Measurements from ENCODE around the gene CPT1B.
"Not testable (repeated sequence)": the region's sequence is repeated elsewhere in the genome, so short reads cannot be mapped to it uniquely, and the experiment has no call there.

The CPT1B gene

DNA sequence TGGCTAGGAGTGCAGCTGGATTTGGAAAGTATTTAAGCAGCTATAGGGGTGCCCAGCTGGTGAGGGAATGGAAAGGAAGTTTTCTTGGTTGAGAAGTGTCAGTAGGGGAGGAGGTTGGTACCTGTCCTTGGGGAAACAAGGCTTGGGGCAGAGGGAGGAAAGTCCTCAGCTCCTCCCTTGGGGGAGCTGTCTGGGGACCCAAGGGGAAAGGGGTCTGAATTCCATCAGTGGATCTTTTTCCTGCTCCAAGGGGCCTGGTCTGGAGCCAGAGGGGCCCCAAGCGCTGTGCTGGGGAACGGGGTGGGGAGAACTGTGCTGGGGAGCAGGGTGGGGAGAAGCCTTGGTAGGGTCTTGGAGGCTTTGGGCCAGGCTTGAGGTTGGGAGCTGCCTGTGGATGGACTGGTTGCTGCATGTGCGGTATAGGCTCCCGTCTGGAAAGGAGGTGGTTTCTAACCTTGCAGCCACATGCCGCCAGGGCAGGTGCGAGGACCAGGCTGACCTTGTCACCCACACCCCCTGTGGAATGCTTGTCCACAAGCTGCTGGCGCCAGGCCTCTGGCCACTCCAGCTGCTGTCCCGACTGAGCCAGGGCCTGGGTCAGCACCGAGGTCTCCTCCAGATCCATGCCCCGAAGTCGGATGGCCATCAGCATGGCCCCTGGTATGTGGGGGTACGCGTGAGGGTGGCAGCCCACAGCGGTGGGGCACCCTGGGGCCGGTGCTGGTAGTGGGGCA, 49.4 kb downstream of the CPT1B start:
- no peak for DNase-seq (ENCODE audit: low read depth, low spot score)

DNA sequence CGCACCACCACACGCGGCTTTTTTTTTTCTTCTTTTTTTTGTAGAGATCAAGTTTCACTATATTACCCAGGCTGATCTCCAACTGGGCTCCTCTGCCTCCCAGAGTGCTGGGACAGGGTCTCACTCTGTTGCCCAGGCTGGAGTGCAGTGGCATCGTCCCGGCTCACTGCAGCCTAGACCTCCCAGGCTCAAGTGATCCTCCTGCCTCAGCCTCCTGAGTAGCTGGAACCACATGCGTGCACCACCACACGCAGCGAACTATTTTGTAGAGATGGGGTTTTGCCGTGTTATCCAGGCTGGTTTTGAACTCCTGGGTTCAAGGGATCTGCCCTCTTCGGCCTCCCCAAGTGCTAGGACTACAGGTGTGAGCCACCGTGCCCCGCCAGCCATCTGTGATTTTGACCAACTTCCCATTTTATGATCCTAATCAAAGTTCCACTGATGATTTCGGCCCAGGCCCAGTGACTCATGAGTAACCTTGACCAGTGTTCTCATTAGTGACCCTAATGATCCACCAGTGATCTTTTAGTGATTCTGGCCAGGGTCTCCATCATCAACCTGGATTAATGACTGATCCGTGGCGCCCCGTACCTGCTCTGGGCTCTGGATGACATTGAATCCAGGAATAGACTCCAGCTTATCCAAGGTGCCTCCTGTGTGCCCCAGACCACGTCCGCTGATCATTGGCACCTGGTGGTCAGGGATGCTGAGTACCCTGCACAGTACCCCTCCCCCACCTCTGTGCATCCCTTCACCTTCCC, 50.1 kb downstream of the CPT1B start:
- DNase-seq (ENCODE audit: low read depth, low spot score): no peak

DNA sequence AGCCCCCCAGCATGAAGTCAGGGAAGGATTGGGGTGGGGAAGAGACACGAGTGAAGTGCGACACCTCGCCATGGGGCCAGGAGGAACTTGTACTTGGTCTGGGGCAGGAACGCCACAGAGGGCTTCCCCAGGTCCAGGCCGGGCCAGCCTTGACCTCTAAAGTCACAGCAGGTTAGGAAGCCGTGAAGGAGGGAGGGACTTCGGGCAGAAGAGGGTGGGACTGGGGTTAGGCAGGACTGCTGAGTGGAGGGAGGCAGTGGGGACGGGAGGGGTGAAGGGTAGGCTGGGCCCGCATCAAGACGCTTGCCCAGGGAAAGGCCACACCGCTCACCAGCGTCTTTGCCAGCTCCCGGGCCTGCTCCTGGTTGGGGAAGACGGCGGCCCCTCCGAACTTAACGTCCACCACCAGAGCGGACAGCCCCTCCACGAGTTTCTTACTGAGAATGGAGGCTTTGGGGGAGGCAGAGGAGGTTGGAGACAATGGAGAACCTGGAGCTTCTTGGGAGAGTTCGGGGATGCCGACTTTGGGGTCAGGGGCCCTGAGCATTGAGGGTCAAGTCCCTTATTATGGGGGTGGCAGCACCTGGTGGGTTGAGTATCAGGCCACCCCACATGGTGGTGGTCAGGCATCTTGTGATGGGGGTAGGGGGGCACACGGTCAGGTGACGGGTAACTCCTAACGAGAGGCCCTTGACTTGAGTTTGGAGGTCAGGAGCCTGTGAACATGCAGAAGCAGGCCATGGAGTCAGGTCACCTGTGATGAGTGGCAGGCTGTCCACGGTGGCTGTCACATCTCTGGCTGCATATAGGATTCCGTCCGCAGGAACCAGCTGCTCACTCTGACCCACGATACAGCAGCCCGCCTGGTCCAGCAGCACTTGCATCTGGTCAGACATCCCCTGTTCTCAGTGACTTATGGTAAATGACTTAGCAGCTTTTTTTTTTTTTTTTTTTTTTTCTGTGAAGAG, 51.1 kb downstream of the CPT1B start:
- DNase-seq (ENCODE audit: low read depth, low spot score): no peak

DNA sequence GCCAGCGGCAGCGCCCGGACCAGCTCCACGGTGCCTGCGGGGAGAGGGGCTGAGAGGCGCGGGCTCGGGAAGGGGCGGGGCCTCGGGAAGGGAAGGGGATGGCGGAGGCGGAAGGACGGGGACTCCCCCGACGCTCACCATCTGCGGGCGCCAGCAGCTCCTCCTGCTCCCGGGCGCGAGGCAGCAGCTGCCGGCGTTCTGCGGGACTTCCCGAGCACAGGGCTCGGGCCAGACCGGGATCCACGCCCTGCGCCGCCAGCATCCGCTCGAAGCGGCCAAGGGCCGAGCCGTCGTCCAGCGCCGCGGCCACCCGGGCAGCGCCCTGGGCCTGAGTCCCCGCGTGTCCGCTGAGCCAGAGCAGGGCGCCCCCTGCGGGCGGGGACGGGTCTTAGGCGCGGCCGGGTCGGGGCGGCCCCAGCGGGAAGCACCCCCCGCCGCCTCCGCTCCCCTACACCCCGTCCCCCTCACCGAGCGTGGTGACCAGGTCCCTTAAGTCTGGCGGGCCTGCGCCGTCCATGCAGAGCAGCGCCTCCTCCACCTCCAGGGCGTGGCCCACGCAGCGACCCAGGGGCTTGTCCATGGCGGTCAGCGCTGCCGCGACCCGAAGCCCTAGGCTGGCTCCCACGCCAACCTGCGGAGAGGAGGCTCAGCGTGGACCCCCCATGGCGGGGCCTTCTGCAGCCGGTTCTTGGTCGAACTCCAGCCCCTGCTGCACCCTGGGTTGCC, 52.0 kb downstream of the CPT1B start:
- DNase-seq (ENCODE audit: low read depth, low spot score): no peak

DNA sequence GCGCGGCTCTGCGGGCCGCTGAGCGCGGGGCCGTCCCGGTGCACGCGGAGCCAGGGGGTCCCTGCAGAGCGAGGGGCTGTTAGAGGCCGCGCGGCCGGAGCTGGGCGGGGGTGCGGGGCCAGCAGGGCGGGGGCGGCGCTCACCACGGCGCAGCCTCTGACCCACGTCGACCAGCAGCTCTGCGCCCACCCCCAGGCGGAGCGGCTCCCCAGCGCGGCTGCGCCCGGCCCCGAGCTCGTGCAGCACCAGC, 52.4 kb downstream of the CPT1B start:
- DNase-seq (ENCODE audit: low read depth, low spot score): no peak

DNA sequence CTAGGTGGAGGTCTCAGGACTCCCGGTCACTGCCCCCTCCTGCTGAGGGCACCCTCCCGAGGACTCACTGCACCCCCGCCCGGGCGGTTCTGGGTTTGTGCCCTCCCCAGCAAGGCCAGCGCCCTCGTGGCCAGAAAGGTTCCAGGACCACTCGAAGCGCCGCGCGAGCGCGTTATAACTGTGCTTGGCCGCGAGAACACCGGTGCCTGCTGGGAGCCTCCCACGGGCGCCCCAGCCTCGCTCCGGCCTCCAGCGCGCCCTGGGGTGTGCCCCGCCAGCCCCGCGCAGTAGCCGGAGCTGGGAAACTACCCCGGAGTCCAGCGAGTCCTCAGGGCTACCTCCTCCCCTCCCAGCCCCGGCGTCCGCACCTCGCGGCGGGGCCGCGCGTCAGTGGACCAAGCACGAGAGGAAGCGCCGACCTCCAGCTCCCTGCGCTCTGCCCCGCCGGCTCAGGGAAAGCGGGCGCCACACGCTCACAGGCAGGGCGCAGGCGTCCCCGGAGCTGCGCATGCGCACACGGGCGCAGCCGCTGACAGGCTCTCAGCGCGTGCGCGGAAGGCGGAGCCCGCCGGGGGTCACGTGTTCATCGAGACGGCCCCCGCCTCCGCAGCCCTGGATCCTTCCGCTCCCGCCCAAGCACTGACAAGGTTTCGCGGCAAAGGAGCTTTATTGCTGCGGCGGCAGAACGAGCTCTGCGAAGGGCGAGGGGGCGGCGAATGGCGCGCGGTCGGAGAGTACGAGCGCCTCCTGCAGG, 52.9 kb downstream of the CPT1B start, which contains the start of gene SCO2:
TSS of gene SCO2 (minus strand) at position 495 of the 754 bp plus-strand sequence. CDS start 1,187 bp downstream, outside the sequence.
- peak; percentile 90 for DNase-seq (ENCODE audit: low read depth, low spot score)

DNA sequence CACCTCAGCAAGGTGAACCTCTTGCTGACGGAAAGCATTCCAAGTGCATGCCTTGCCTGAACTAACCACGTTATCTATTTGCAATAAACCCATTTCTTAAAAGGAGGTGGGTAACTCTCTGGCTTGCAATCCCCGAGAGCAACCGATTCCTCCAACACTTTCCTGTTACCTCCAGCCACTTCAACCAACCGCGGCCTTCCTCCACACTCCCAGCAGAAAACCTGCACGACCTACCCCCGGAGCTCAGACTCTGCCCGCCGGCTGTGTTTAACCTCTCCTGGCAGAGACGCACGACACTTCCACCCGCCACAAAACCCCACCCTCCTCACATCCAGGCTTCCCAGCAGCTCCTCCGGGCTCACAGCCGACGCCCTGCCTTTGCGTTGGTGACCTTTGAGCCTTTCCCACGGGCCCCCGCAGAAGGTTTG, 53.5 kb downstream of the CPT1B start:
- no peak for DNase-seq (ENCODE audit: low read depth, low spot score)

DNA sequence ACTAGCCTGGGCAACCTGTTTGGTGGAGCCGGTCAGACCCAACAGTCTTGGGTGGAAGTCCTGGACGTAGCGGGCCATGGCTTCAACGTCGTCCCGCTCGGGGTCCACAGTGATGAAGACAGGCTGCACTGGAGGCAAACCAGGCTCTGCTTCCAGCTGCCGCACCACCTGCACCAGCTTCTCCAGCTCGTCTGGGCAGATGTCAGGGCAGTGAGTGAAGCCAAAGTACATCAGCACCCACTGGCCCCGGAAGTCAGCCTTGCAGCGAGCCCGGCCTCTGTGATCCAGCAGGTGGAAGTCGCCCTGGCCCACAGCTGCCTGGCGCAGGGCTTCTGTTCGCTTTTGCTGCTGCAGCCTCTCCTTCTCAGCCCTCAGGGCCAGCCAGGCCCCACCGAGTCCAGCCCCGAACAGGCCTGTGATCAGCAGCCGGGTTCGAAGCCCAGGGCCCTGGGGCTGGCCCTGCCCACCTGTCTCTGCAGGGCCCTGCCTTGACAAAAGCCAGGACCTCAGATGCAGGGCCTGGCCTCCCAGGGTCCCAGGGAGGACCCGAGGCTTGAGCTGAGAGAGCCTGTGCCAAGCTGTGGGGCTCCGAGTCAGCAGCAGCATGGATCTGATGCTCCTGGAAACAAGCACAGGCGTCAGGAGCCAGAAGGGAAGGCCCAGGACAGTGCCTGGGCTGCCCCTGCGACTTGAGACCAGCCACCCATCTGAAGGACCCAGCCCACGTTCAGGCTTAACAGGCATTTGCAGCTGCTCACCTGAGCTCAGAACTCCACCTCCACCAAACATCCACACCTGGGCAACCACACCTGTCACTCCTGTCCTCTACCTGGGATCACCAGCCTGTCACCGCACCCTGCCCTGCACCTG, 54.2 kb downstream of the CPT1B start:
- DNase-seq (ENCODE audit: low read depth, low spot score): no peak

DNA sequence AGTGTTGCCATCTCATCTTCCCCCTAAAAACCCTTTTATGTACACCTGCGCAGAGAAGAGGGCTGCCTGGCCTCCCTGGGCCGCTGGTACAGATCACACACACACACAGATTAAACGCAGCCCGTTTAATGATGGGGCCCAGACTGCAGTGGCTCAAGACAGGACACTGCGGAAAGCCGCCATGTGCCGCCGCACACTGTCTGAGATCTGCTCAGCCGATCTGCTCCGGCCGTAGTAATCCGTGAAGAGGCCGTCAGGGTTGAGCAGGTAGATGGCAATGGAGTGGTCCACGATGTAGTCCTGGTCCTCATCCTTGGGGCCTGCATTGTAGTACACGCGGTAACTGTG, 54.8 kb downstream of the CPT1B start:
- no peak for DNase-seq (ENCODE audit: low read depth, low spot score)

DNA sequence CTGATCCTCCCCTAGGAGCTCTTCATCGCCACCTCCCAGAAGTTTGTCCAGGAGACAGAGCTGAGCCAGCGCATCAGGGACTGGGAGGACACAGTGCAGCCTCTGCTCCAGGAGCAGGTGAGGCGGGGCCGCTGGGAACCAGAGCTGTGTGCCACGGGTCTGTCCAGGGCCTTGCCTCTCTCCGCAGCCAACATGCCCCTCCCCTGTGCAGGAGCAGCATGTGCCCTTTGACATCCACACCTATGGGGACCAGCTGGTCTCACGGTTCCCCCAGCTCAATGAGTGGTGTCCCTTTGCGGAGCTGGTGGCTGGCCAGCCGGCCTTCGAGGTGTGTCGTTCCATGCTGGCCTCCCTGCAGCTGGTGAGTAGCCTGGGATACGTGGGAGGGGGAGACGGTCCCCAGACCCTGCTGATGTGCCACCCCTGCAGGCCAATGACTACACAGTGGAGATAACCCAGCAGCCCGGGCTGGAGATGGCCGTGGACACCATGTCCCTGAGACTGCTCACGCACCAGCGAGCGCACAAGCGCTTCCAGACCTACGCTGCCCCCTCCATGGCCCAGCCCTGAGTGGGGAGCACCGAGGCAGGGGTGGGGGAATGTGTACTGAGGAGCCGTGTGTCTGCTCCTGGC, 55.3 kb downstream of the CPT1B start:
- no peak for DNase-seq (ENCODE audit: low read depth, low spot score)

DNA sequence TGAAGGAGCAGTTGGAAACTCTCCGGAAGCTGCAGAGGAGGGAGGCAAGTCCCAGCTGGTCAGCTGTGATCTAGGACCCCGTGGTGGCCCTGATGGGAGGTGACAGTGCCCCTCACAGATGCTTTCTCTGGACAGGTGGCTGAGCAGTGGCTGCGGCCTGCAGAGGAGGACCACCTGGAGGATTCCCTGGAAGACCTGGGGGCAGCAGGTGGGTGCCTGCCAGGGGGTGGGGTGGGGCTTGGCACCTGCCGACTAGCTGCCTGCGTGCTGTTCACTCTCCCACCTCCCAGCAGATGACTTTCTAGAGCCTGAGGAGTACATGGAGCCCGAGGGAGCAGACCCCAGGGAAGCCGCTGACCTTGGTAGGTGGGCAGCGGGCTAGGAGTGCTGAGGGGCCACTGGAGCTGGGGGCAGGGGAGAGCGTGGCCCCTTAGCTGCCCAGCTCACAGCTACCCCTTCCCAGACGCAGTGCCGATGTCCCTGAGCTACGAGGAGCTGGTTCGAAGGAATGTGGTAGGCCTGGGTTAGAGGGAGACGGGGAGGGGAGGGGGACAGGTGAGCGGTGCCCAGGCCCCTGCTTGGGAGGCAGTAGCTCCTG, 55.9 kb downstream of the CPT1B start:
- no peak for DNase-seq (ENCODE audit: low read depth, low spot score)

DNA sequence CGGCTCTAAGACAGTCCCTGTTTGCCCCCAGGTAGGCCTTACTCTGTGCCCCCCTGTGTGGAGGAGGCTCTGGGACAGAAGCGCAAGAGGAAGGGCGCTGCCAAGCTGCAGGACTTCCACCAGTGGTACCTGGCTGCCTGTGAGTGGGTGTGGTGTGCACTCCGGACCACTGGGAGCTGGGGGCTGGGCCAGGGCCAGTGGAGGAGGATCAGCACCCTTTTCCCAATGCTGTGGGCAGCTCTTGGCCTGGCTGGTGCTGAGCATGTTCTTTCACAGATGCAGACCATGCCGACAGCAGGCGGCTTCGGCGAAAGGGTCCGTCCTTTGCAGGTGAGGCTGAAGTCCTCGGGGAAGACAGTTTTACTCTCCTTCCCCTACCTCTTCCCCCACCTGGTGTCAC, 56.5 kb downstream of the CPT1B start:
- DNase-seq (ENCODE audit: low read depth, low spot score): no peak

DNA sequence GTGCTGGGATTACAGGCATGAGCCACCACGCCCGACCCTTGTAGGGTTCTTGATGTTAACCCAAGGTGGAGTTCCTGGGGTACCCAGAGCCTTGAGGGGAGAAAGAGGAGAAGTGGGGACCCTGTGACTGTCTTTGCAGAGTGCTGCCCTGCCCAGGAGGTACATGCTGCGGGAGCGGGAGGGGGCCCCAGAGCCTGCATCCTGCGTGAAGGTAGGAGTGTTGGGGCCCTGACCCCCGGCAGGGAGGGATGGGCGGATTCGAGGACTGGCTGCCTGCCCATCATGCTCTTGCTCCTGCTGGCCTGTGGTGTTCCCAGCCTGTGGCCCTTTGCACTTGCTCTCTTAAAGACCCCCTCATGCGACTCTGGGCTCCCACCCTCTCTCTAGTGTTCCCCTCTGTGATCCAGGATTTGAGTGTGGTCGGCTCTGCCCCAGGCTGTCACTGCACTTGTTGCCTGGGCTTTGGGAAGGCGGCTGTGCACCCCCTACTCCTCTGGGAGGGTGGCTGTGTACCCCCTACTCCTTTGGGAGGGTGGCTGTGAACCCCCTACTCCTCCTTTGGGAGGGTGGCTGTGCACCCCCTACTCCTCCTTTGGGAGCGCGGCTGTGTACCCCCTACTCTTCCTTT, 57.3 kb downstream of the CPT1B start:
- DNase-seq (ENCODE audit: low read depth, low spot score): no peak

DNA sequence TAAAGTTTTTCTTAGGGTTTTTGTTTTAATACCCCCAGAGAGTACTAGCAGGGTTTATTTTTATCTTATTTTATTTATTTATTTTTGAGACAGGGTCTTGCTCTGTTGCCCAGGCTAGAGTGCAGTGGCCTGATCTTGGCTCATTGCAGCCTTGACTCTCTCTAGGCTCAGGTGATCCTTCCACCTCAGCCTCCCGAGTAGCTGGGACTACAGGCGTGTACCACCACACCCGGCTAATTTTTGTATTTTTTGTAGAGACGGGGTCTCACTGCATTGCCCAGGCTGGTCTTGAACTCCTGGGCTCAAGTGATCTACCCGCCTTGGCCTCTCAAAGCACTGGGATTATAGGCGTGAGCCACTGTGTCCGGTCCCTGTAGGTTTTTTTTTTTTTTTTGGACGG, 58.0 kb downstream of the CPT1B start:
- not testable (repeated sequence) for DNase-seq (ENCODE audit: low read depth, low spot score)

DNA sequence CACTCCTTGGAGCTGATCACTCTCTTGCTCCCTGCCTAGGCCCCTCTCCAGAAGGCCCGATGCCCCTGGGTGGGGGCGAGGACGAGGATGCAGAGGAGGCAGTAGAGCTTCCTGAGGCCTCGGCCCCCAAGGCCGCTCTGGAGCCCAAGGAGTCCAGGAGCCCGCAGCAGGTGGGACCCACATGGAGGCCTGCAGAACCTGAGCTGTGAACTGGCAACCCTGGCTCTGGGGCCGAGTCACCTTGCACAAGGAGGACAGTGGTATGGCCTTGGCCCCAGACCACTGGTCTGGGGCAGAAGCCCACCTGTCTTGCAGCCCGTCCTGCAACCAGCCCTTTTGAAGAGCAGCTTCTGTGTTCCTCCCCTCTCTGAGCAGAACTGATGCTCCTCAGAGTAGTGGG, 59.1 kb downstream of the CPT1B start:
- no peak for DNase-seq (ENCODE audit: low read depth, low spot score)

Measured in smooth muscle cell of the brain vasculature (primary cell).